GF-D8 (cell line): ENCODE data around the gene IRF2BP2.
"Not testable (repeated sequence)": the region's sequence is repeated elsewhere in the genome, so short reads cannot be mapped to it uniquely, and the experiment has no call there.

Source experiments
- DNase-seq: peaks from one replicate; lab custom pipeline; 2025; lab: John Stamatoyannopoulos, UW

Gene IRF2BP2

DNA sequence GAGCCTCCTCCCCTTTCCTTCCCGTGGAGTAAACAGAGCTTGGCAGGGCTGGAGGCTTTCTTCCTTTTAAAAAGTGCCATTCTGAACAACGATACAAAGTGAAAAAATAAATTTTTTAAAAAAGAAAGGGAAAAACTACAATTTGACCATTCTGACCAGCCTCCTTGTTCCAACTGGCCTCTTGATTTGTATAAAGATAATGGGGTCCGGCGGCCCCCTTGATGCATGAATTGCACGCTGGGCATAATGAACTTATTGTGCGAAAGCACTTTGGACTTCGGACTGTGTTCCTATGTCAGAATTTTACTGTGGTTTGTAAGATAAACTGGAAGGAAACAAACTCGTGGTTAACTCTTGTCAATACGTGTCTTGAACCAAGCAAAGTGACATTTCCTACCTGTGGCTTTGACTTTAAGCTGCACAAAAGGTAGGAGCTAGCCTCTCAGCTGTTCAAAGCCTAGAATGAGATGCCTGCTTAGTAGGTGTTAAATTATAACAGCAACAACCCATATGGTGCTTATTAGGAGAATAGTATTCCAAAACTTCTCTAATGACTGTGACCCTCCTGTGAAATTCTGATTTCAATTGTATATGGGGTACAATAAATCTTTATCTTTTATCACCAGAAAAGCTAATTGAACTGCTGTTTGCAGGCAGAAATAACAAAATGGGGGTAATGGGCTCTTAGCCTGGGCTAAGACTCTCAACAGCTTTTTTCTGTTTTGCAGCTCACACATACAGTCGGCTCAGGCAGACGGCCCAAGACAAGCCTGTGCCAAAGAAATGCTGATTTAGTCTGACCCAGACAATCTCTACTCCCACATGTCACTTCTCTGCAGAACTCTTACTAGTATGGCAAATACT, 9.3 kb downstream of the IRF2BP2 start:
- peak; percentile 58 for DNase-seq

DNA sequence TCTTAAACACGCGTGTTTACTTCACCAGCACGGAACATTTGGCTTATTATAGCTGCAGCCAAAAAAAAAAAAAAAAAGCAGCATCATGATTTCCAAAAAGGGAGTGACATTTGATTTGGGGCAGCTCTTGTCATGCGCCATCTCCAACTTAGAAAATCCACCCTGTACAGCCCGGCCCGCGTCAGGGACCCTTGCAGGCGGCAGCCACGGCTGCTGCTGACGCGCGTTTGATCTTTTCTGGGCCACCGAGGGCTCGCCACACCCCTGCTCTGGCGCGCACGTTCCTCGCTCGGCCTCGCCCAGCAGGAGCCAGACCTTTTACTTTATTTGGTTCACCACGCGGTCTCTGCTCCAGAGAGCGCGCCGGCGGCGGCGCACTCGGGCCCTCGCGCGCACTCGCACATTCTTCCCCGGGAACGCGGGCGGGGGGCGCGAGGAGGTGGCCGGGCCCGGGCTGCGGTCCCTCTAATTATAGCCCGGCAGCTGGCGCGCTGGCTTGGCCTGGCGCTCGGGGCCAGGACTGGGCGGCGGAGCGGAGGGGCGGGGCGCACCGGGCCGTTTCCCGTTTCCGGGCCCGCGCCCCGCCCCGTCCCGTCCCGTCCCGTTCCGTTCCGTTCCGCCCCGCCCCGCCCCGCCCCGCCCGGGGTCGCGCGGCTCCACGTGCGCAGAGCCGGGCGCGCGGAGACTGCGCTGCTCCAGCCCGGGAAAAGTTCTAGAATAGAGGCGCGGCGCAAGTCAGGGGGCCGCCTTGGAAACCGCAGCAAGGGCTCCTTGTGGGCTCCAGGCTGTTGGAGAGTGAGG, 10.2 kb downstream of the IRF2BP2 start:
- peak; percentile 93 for DNase-seq

DNA sequence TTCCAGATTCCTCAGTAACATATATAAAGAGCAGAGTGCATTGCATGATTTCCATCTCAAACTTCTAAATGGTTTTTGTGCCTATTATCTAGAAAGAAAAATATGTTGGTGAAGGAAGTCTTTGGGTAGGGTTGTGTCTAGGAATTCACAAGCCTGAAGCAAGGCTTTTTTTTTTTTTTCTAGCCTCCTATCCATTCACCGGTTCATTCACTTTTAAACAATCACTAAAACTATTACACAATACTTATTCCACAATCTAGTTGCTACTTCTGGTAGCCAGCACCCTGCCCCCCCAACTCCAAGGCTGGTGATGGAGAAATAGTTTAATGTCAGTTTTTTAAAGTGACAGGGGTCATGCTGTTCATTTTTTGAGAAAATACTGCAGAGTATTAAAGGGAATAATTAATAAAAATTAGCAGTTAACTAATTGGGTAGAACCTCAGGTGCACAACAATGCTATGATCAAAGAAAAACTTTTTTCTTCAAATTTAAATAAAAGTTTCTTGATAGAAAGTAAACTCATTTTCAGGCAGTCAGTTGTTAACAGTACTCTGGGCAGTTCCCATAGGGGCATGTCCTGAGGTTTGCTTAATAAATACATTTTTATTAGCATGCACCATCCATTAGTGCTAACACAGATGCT, 10.9 kb downstream of the IRF2BP2 start:
- peak; percentile 49 for DNase-seq

DNA sequence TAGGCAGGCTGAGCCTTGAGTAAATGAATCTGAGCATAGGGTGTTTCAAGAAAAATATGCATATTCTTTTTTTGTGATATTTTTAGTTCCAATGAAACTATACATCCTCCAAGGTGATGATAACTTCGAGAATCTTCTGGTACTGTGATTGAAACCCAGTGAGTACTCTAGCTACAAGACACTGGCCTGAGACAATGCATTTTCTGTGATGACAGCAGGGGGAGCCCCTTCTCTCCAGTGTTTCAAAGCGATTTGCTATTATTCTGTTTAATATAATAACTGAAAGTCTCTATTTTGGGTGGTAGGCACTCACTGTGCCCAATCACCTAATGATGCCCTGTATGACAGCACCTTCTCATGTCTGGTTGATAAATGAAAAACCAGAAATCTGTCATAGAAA, 12.1 kb downstream of the IRF2BP2 start:
- DNase-seq: peak; percentile 41

DNA sequence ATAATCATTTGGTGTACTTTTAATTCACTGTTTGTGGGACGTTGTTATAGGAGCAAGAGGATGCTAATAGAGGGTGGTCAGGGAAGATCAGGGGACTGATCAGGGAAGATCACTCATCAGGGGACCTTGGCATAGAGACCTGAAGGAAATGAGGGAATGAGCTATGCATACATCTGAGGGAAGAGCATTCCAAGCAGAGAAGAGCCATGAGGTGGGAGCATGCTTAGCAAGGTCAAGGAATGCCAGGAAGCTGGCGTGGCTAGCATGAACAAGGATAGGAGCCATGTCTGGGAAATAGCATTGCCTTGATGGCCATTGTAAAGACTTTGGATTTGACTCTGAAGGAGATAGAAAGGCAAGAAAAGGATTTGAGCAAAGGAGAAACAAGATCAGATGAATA, 14.1 kb downstream of the IRF2BP2 start:
- no peak for DNase-seq

DNA sequence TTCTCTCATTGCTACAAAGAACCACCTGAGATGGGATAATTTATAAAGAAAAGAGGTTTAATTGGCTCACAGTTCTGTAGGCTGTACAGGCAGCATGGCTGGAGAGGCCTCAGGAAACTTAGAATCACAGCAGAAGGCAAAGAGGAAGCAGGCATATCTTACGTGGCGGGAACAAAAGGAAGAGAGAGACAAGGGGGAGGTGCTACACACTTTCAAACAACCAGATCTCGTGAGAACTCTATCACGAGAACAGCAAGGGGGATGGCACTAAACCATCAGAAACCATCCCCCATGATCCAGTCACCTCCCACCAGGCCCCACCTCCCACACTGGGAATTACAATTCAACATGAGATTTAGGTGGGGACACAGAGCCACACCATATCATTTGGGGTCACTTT, 15.4 kb downstream of the IRF2BP2 start:
- not testable (repeated sequence) for DNase-seq

DNA sequence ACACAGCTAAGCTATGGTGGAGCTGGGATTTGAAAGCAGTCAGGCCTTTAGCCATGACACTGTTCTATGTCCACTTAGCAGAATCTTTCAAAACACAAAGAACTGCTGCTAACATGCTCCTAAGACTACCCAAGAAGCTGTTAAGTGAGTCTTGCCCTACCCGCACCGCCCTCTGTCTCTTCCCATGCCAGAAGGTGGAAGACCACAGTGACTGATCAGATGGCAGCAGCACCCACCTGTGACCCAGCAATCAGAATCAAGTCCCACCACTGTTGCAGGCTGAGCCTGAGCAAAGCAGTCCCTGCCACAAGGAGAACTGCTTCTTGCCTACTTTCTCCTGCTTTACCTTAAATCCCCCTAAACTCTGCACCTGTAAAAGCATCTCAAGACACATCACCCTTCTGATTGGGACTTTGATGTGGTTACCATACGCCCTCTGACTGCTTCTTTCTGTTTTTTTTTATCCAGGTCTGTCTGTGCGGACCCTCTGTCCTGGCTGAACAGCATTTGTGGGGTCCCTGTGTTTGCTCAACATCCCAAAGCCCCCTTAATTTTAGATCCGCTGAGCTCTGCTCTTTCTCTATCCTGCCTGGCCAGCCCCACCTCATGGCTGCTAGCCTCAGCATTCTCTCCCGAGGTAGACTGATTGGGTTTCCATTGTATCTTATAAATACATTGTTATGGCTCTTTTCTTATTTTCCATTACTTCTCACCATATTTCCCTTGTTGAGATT, 16.0 kb downstream of the IRF2BP2 start:
- no peak for DNase-seq

DNA sequence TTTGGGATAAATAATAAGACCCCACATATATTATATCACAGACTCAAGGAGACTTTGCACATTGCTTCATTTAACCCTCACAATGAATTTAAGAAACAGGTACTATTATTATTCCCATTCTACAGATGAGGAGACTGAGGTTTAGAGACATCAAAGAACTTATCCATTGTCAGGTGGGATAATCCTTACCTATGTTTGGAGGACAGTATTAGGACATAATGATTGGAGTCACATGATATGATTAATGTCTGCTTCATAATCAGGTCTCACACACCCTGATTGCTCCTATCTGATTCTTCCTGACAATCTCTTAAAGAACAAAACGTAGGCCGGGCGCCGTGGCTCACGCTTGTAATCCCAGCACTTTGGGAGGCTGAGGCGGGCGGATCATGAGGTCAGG, 16.9 kb downstream of the IRF2BP2 start:
- DNase-seq: no peak

DNA sequence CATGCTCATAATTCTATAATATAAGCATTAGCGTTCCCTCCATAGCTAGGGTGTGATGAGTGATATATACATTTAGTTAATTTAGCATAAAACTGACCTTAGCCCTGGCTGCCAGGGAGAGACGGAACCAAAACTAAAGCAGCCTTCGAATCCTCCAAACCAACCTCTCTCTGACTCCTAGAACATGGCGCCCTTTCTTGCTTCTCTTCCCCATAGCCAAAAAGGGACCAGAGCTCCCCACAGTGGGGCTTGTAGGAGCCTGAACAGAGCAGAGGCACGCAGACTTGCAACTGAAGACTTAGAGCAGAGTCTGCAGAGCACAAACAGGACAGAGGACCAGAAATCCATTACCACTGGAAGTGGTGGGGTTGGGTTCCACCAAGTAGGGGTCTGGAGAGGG, 17.7 kb downstream of the IRF2BP2 start:
- no peak for DNase-seq

DNA sequence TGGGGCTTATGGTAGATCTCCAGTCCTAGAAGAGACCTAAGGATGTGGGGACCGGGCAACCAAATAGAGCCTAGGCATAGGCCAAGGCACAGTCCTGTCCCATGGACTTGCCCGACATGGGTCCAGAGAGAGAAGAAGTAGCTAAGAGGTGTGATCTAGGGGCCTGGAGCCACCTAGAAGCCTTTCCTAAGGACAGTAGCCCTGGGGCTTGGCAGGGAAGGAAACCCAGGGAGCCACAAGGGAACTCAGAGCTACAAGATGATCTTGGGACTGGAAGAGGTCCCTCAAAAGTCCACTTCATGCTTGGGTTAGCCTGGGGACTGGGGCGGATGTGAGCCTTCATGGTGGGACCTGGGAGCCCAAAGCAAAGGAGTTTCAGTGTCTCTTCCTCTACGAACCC, 18.8 kb downstream of the IRF2BP2 start:
- no peak for DNase-seq

DNA sequence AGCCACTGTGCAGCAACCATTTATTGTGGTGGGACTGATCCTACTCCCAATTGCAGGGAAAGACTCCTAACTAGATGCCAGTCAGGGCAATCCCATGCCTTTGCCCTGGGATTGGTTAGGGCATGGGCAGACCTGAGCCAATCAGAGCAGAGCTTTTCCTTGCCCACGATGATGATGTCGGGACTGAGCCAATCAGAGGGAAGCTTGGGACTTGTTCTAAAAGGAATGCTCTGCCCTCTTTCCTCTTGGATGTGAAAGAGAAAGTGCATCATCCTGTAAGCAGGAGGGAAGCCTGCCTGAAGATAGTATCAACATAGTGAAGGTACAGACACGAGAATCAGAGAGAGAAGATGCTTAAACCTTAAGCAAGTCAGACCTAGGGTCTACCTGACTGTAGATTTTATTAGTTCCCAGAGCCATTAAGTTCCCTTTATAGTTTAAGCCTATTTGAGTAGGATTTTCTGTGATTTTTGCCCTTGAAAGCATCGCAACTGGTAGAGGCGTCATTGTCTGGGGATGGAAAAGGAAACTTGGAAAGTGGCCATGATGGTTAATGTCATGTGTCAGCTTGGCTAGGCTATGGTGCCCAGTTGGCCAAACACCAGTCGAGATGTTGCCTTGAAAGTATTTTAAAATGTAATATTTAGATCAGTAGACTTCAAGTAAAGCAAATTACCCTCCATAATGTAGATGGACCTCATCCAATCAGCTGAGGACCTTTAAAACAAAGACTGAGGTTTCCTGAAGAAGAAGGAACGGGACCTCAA, 19.9 kb downstream of the IRF2BP2 start:
- DNase-seq: no peak

DNA sequence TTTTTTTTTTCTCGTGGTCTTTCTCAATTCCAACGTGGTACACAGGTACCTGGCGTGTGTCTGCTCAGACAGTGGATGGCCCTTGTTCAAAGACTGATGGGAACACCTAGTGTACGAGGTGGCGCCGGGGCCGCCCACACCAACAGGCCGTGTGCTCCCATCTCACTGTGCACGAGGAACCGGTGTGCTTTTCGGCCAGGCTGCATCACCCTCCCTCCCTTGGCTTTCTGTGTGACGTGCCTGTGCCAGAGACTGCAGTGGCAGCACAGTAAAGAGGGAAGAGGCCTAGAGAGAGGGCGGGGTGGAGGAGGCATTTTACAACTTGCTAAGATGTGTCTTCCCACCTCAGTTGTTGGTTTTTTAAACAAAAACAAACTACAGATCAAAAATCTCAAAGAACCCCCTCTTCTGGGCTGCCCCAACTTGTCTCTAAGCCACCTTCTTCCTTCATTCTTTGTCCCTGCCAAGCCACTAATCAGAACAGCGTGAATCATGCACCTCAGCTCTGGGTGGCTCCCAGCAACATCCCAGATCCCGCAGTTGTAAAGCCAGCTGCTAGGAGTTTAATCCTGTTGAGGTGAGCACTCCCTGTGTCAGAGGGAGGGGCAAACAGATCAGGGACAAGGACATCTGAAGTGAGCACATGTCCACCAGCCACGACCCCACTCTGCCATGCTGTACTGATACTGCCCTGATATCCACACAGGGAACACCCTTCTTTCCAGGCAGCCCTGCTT, 20.7 kb downstream of the IRF2BP2 start:
- DNase-seq: no peak

DNA sequence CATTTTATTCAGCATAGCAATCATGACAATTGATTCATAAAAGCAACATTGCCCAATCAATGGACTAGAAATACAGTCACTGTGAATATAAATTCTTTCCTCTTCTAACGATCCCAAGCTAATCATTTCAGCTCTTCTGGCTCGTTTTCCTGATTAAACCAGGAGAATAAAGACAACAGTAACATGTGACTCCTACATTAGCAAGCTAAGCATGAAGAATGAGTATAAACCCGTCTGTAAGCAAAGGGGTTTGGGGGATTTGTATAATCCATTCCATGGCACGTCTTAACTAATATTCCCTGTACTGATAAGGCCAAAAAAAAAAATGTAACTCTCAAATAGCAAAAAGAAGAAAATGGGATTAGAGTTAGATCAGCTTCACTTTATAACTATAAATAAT, 21.6 kb downstream of the IRF2BP2 start:
- no peak for DNase-seq

DNA sequence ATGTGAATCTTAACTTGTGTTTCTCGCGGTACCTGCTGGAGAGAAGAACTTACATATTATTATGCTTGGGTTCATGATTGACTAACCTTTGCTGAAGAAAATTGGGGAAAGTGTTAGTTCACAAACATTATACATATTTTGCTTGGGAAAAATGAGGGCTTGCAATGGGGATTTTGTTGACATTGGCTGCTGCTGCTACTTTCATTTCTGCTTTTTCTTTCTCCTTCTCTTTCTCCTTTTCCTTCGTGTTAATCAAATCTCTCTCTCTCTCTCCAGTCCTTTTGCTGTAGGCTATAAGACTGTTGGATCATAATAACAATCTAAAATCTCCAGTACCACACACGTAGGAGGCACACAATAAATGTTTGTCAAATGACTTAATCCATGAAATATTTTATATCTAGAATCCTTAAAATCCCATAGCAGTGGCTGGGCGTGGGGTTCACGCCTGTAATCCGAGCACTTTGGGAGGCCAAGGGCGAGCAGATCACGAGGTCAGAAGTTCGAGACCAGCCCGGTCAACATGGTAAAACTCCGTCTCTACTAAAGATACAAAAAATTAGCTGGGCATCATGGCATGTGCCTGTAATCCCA, 23.0 kb downstream of the IRF2BP2 start:
- DNase-seq: no peak

DNA sequence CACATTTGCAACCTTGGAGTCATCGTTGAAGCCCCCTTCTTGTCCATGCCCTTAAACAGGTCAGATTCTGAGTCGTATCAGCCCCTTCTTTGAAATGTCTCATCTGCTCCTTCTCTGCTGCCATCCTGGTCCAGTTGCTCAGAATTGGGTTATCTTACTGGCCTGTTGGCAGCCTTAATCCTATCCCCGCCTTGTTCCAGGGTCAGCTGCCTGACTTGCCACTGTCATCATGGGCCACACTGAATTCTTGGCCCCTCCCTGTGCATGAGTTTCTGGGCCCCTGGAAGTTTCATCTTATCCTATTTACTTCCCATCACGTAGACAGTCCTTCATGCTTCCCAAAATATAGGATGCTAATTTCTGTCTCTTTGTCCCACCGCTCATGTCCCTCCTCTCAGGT, 23.7 kb downstream of the IRF2BP2 start:
- no peak for DNase-seq

DNA sequence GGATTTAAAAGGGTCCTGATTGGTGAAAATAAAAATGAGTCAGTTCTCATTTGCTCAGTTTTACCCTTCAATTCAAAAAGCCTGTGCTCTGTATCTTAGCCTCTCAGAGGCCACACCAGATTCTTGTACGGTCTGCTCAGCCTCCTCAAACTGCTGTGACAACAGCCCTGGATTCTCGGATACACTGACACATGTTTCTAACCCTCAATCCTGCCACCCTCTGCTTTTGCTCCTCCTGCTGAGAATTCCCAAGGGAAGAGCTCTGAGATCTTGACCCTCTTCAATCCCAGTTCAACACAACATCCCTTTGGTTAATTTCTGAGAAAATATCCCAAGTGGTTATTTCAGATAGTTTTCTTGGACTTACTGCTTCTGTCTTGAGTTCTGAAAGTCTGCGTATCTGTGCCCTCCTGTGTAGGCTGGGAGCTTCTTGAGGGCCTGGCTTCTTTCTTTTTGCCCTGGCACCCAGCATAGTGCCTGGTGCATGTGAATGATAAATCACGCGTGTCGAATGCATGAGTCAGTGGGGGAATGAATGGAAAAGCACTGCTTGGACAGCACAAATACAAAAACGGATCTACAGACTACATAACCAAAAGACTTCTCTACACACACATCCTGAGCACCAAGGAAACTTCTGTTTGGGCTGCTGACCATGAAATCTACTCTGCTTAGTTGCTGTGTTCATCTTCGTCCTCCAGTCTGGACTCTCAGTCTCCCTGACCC, 24.5 kb downstream of the IRF2BP2 start:
- no peak for DNase-seq

DNA sequence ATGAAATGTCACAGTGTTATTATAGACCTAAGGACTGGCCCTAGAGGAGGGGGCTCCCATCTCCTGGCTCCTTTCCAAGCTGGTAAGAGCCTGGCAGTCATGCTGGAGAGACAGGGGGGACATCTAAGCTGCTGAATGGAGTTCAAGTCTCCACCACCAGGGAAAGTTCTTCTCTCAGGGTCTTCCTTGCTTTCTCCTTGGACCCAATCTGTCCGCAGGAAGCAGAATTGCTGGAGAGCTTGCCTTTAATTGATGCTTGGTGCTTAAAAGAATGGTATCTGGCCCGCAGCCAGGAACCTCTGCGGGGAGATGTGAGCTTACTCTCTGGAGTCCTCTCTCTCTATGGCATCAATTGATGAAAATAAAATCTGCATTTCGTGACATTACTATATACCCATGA, 25.1 kb downstream of the IRF2BP2 start:
- no peak for DNase-seq

DNA sequence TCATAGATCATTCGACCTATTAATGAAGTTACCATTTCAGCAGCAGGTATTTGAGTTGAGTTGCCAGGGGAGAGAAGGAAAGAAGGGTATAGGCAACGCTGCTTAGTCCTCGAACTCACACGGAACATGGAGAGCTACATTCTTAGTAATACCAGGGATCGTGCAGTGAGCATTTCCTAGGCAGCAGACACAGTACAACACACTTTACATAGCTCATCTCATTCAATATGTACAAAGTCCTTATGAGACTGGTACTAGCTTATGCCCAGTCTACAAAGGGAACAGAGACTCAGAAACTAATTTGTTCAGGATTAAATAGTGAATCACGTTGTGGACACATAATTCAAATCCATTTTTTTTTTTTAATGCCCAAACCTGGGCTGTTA, 25.6 kb downstream of the IRF2BP2 start:
- no peak for DNase-seq

DNA sequence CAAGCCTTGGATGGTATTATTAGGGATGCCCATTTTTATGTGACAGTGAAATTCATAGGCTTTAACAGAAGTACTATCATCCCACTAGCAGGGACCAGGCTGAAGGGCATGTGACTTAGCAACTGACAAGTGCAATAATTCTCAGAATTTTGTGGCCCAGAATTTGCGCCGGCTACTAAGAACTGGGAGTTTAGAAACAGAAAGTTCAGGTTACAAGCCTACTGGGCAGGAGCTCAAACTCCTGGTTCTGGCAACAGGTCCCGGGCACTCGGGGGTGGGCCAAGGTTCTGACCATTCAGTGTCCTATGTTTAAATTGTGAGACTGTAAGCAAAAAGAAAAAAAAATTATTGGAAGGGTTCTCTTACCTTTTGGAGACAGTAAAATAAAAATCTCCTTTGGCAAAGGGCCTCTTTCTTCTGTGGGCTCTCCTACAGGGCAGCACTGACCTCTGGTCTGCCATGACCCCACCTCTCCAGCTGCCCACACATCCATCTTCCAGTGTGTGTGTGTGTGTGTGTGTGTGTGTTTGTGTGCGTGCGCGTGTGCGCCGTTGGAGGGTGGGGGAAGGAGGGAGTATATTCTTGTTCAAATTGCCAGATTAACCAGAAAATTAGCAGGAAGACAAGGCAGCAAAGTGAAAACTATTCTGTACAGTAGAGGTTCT, 26.1 kb downstream of the IRF2BP2 start:
- DNase-seq: peak; percentile 73
